ENCODE results near the gene EIF4A3. TPM values are rescaled to one million over a fixed set of nuclear protein-coding genes. Genes with fewer than 3 reads are reported as not detected.

The EIF4A3 gene
- total and polyA plus RNA-seq, 8 donors, result 58.5 to 90.7 (median 84.3) TPM

- peaks cover 0 to 5% of the 10 kb centered on the region in 2 donors for H3K4me1 ChIP-seq
- TF ChIP-seq CTCF (IDR thresholded peaks at IDR 0.05), result no peak
- no peaks in the 10 kb centered on the region for H3K27me3 ChIP-seq
- no peaks in the 10 kb centered on the region for H3K9me3 ChIP-seq
- no peaks in the 10 kb centered on the region for H3K36me3 ChIP-seq
- no peak overlapping the region for H3K4me3 ChIP-seq
- DNase-seq (no peak), ATAC-seq (no peak)
- no peak overlapping the region for H3K27ac ChIP-seq
- intact Hi-C loops (cut with DNase I), result no loop called here
These were observed 29.8 kb upstream of the EIF4A3 start for GRCh38 chr17:80176757-80177156.

GRCh38 chr17:80173916-80174315 is 27.0 kb upstream of the EIF4A3 start:
- no peak for ATAC-seq
- intact Hi-C loops (cut with DNase I), result no loop called here
- TF ChIP-seq CTCF (IDR thresholded peaks at IDR 0.05), result no peak
- Histone ChIP-seq H3K4me3 (no peak overlapping the region), H3K27ac (no peak overlapping the region), H3K27me3 (no peaks in the 10 kb centered on the region), H3K9me3 (no peaks in the 10 kb centered on the region), H3K36me3 (no peaks in the 10 kb centered on the region), H3K4me1 (peaks cover 0 to 5% of the 10 kb centered on the region in 2 donors)
- no peak for DNase-seq

- no peak overlapping the region for H3K27ac ChIP-seq
- no peaks in the 10 kb centered on the region for H3K27me3 ChIP-seq
- H3K4me3 ChIP-seq, result no peak overlapping the region
- DNase-seq (no peak), ATAC-seq (no peak)
- no peaks in the 10 kb centered on the region for H3K9me3 ChIP-seq
- H3K4me1 ChIP-seq, result peaks cover 0 to 5% of the 10 kb centered on the region in 2 donors
- TF ChIP-seq CTCF (IDR thresholded peaks at IDR 0.05), result no peak
- no peaks in the 10 kb centered on the region for H3K36me3 ChIP-seq
- intact Hi-C loops (cut with DNase I), result no loop called here
These were observed 26.2 kb upstream of the EIF4A3 start for GRCh38 chr17:80173126-80173525.

- intact Hi-C loops (cut with DNase I), result no loop called here
- no peaks in the 10 kb centered on the region for H3K9me3 ChIP-seq
- no peak for TF ChIP-seq CTCF (IDR thresholded peaks at IDR 0.05)
- DNase-seq (no peak), ATAC-seq (no peak)
- H3K4me3 ChIP-seq, result no peak overlapping the region
- no peaks in the 10 kb centered on the region for H3K36me3 ChIP-seq
- H3K27ac ChIP-seq, result no peak overlapping the region
- H3K27me3 ChIP-seq, result no peaks in the 10 kb centered on the region
- peaks cover 0 to 5% of the 10 kb centered on the region in 2 donors for H3K4me1 ChIP-seq
These were observed 24.8 kb upstream of the EIF4A3 start for GRCh38 chr17:80171681-80172080.

- Histone ChIP-seq H3K36me3 (no peaks in the 10 kb centered on the region), H3K27ac (no peak within 1 kb of the TSS), H3K27me3 (no peaks in the 10 kb centered on the region), H3K9me3 (no peaks in the 10 kb centered on the region), H3K4me1 (no peaks in the 10 kb centered on the region), H3K4me3 (no peak within 1 kb of the TSS)
- intact Hi-C loops (cut with DNase I), result no loop called here
- TF ChIP-seq CTCF (IDR thresholded peaks at IDR 0.05), result no peak
- peak; percentile 95 for ATAC-seq
- peak in 1 of 4 donors; percentile 77 for DNase-seq
These were observed 23.0 kb upstream of the EIF4A3 start, which contains the start of gene CARD14 for GRCh38 chr17:80169784-80170500. Gene CARD14, plus strand, starts transcription at chr17:80170030. Its CDS starts 11,409 bp downstream, at chr17:80181439.

Measured in left lung (tissue), 10 donors.